MM.1S (cell line): ENCODE measurements around the gene RETSAT.

ENCODE experiments used
- CTCF ChIP-seq: fragments of 300-600 bp; sonication (generic); IDR thresholded peaks from 2 replicates; pipeline ENCODE4 v1.5.1; 2016; ENCODE audit warnings: antibody characterized with exemption, low read length, mixed read lengths
- EZH2 ChIP-seq: fragments of 300-600 bp; sonication (generic); optimal IDR thresholded peaks from 2 replicates; pipeline ENCODE3; 2017; ENCODE audit warnings: low read depth, mild to moderate bottlenecking, antibody characterized with exemption, low read length, mixed read lengths

GRCh38 chr2:85303780-85304531 lies 50.4 kb downstream of the RETSAT start:
- TF ChIP-seq CTCF: no peak
- no peak for TF ChIP-seq EZH2
